T1000 (cell line): ENCODE results near the gene DCLK1.

Source experiments
- DNase-seq: peaks from one replicate; lab custom pipeline; 2025; ENCODE audit warnings: mixed read lengths; lab: John Stamatoyannopoulos, UW

The DCLK1 gene

DNA sequence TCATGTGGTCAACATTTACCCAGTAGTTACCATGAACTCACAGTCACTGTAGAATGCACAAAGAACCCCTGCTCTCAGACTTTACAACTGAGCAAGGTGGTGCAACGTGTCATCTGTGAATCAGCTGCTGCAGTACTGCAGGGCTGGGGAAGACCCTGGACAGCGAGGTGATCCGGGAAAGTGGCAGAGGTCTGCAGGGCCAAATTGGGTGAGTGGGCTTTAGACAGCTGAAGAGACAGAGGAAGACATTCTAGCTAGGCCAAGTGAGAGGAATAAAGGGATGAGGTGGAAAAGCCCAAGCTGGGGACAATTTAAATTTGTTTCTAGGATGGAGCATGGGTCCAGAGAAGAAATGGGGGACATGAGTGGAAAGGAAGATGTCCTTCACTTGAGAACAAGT is 270.5 kb downstream of the DCLK1 start:
- no peak for DNase-seq

DNA sequence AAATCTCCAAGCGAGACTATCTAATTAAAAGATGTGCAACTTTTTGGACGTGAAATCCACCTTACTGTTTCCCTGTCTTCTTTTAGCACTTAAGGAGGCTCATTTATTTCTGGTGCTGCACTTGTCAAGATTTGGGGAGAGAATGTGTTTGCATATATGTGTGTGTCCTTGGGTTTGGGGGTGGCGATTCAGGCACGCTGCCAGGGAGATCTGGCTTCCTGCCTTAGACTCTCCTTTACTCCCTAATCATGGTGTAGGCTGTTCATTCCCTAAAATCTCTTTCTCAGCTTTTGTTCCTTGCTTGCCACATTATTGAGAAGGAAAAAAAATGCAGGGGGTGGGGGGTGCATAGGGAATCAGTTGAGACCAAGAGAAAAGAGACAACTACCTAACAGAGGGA is 271.2 kb downstream of the DCLK1 start:
- no peak for DNase-seq

DNA sequence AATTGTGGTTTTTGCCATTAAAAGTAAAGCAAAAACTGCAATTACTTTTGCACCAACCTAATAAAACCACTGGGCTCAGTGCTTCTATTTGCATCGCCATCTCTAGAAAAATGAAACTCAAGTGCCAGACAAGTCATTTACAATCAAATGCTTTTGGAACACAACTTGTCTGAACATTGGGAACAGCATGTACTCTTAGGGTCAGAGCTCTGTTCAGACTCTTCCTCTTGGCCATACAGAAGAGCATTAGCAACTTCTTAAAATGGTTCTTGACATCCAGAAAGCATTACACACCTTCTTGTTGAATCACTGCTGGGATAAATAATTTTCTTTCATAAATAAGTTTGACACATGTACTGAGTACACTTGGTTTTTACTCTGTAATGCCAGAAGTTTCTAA is 272.5 kb downstream of the DCLK1 start:
- no peak for DNase-seq

DNA sequence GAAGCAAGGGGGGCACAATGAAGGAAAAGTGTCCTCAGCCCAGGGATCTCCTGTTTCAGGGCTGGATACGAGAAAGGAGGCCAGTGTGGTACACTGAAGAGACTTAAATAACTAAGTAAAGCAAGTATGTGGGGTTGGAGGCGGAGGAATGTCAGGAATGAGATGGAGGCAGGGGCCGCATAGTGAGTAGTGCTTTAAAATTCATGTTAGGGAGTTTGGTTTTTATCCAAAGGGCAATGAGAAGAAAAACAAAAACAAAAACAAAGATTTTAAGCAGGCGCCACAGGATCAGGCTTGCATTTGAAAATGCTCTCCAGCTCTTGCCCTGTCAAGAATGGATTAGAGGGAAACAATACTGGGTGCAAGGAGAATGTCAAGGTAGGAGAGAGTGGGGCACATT is 273.4 kb downstream of the DCLK1 start:
- no peak for DNase-seq

DNA sequence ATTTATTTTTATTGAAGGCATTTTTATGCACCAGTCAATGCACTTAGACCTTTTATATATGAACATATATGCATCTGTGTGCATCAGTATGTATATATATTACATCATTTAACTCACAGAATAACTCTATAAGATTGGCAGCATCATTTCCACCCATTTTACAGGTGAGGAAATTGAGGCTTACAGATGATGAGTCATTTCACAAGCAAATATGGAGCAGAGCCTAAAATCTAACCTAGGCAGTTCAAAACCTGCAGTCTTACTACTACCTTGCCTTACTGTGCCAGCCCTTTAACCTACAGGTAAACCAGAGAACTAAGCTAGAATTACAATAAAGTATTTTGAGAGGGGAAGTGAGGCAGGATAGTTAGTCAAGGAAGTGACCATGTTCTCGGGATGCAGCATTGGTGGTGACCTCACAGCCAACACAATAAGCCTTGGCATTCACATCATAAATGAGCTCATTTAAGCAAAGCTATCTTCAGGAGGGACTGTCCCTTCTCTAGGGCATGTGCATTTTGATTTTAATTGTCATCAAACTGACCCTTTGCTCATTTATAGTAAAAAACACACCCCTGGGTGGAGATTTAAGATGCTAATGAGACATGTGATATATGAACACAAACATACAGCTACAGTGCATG is 274.3 kb downstream of the DCLK1 start:
- DNase-seq: no peak

DNA sequence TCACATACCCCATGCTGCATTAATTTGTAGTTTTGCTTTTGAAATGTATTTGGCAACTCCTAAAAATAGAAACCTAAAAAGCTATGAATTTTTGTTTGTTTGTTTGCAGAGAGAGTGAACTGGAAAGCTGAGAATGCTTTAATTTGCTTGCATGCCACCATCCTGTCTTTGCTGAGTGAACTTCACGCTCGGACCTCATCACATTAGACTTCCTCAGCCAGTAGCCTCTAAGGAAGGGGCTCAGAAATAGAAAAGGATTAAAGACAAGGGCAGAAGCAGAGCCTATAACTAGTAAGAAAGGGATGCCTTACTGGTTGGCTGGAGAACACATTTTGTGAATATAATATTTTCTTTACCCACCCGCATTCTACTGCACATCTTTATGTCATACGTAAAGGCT is 275.1 kb downstream of the DCLK1 start:
- DNase-seq: no peak

DNA sequence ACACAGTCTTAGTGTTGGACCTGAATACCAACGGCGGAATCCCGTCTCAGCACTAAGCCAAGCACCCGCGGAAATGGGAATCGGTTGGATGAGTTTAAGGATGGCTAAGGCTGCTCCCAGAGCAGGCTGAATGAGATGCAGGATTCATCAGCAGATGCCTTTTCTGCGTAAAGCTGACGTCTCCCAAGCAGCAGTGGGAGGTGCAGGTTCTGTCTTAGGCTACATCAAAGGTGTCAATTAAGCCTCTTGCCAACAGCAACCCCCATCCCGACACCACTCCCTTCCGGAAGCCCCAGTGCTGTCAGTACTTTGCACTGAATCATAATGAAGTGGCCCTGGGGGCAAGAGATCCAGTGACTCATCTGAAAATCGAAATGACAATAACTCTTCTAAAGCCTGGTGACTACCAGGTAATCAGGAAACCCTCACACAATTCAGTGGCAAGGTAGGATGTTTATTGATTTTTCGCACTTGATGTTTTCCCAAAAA is 275.6 kb downstream of the DCLK1 start:
- no peak for DNase-seq

DNA sequence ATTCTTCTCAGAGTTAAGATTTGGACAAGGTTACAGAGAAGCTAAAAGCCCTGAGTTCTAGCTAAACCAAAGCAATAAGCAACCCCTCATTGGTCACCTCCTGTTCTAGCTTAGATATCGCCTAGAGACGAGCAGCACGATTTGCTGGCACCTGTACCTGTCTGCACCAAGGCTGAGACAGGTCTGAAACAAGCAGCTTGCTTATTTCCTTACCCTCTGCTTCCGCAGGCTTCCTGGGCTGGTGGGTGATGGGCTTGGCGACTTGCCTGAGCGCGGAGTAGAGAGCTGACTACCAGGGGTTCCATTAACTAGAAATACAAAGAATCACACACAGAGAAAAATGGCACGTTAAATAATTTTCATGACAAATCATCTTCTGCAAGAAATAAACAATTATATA is 276.9 kb downstream of the DCLK1 start:
- no peak for DNase-seq

DNA sequence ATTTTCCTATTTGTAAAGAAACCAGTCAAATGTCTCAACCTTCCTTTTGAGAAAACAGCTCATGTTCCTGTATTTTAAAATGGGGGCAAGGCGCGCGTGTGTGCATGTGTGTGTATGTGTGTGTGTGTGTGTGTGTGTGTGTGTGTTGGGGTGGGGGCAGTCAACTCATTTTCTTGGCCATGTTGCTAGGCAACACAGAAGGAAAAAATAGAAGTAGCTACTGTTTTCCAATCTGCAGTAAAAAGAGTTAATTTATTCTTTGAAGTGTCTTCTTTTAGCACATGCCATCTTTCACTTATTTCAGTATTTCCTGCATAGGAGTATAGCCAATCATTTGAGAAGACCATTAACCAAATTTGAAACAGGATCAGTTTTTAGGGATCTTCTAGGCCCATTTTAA is 279.3 kb downstream of the DCLK1 start:
- no peak for DNase-seq

DNA sequence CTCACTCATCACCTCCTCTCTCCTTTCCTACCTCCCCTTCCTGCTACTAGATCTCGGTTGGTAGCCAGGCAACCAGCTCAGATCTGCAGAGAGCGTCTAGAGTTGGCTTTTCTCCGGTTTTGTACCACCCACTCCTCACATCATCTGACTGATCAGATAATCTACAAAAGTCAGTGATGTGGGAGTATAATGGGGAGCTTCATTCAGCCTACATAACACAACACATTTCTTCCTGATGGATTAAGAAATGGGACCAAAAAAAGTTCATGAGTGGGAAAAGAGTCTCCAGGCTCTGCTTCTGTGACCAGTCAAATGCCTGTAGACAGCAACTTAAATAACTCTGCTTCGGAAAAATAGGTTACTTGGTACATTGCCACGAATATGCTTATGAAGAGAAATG is 279.8 kb downstream of the DCLK1 start:
- DNase-seq: no peak

DNA sequence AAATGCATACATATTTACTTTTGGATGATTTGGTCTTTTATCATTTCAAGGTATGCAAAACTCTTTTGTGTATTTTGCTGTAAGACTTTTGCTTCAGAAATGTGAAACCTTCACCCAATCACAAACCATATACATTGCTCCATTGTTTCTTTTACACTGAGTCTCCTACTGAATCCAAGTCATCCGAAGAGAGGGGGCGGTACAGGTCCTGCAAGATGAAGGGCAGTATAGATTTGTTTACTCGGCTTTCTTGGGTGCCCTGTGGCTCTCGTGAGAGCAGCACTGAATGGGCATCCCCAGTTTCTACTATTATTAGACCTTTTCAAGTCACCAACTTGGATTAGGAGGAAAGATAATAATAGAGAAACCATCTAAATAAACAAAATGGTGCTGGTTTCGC is 280.6 kb downstream of the DCLK1 start:
- no peak for DNase-seq

DNA sequence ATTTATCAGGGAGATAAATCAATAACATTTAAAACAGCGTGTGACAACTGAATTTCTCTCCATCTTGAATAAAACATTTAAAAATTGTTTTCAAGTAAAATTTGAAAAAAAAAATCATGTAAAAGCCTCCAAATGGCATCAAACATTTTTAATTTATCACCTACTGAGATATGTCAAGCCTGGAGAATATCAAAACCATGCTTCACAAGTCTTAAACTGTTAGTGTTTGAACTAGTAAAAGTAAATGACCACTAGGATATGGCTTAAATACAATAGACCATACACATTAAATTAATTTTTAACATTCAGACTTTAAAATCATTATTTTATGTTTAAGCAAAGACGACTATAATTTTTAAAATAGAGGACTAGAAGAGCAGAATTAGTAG is 281.9 kb downstream of the DCLK1 start:
- DNase-seq: no peak

DNA sequence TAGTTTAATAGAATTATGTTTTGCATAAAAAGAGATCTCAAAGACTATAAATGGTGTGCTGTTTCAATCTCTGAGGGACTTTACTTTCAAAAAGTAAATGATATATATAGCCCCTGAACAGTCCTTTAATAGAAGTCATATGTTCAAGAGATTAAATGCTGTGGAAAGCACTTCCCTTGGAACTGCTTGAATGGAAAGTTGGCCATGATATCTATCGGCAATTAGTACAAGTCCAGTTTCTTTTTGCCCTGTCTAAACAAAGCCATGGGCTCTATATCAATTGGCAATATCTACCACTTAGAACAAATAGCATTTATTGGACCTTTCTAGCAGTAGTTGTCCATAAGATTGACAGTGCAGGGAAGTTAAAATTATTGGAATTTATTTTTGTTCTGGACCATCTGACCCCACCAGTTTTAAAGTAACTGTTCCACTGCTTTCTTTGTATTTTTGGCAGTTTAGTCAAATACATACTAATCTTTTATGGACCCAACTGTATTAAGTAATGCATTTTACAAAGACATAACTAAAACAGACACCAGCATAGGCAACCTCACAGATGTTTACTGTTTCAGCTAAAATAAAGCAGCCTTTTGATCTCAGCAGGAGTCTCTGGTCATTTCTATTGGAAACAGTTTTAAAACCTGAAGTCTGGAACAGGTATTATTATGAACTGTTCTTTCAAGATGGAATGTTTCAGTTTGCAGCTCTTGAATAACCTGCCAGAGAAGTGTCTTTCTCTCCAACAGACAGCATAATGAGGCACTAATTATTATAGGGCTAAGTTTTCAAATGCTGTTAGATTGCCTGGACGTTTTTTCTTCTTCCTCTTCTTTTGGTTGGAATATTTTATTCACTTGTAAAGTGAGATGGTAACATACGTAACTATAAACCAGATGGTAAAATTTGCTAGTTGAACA is 282.6 kb downstream of the DCLK1 start:
- no peak for DNase-seq

DNA sequence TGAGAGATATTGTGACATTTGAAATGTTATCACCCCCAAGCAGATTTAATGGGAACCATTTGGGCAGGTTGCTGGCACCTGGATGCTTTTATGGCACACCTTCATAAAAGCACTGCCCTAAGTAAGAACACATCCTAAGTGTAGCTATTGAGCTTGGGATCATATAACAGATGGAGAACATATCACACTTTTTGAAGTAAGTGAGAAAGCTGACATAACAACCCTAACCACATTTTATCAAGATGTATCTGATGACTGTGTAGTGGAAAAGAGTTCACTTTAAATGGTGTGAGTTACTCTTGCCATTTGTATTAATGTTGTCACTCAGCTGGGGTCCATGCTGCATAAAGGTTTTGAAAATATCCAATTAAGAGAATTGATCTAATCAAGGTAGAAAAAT is 287.9 kb downstream of the DCLK1 start:
- no peak for DNase-seq

DNA sequence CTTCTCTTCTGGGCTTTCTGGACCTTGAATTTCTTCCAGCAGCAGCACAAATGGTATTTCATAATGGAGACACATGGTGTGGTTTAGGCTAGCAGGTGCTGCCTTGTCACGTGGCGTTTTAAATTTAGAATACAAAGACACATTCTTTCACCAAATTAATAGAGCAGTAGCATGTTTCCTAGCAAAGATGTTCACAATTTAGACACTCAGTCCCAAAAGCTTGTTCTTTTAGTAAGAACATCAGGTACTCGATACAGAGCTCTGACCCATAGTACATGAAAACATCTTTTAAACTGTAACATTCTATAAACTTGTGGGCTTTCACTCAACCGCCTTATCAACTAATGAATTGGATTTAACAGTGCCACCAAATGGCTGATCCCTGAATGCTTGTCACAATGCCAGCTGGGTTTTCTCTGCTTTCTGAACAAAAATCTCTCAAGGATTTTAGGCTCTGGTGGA is 290.1 kb downstream of the DCLK1 start:
- no peak for DNase-seq

DNA sequence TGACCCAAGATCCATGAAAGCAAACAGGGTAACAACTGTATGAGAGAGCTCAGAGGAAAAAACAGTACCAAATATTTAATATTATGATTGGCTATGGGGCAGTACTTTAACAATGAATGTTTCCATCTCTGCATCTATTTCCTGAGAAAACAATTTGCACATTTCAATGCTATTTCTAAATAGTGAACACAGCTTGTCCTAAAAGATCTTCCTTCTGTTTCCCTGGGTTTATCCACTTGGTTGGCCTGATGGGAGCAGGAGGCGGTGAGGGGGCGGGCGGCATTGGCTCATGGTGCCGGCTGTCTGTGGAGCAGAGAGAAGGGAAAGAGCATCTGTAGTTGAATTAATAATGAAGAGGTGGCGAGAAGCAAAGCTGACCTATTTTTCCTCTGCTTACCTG is 291.4 kb downstream of the DCLK1 start:
- DNase-seq: no peak

DNA sequence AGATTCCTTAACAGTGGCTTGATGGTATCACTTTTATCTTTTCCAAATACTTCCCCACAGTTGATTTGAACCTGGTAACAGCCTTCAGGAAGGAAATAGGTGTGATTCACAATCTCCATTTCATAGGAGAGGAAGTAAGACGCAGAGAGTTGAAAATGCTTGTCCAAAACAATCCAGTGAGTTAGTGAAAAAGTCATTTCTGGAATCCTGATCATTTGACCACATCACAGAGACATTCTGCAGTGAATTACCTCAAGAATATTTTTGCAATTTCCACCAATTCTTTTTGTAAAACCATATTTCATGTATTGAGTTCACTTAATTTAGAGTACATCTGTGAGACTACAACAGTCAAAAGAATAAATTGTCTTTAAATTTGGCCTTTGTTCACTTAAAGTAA is 292.8 kb downstream of the DCLK1 start:
- no peak for DNase-seq

DNA sequence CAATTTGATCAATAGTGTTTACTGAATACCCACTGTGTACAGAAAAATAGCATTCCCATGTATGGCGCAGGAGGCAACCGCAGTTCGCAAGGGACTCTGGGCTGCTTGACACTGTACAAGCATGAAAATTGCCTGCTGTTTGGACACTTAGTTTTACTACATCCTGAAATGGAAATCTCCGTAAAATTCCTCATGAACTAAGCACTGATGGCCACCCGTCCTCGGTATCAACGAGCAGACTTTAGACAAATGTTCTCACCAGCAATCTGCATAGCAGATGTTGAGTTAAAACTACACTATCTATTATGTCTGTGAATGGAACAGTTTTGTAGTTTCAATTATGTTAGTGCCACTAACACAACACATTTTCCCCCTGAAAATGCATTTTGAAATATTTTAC is 294.7 kb downstream of the DCLK1 start:
- DNase-seq: no peak

DNA sequence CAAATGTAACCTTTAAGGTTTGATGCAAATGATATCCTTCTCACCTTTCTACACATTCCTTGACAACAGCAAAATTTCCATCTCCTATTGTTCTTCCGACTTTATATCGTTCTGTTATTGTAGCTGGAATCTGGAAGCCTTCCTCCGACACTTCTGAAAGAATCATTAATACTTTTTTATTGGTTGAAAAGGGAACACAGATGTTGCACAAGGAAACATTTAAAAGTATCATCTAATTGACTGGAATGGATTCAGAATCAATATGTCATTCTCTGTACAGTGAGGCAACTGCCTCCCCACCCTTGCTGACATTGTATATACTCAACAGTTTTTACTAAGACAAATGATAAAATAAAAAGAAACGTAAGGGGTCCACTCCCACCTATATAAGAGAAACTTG is 295.2 kb downstream of the DCLK1 start:
- no peak for DNase-seq

DNA sequence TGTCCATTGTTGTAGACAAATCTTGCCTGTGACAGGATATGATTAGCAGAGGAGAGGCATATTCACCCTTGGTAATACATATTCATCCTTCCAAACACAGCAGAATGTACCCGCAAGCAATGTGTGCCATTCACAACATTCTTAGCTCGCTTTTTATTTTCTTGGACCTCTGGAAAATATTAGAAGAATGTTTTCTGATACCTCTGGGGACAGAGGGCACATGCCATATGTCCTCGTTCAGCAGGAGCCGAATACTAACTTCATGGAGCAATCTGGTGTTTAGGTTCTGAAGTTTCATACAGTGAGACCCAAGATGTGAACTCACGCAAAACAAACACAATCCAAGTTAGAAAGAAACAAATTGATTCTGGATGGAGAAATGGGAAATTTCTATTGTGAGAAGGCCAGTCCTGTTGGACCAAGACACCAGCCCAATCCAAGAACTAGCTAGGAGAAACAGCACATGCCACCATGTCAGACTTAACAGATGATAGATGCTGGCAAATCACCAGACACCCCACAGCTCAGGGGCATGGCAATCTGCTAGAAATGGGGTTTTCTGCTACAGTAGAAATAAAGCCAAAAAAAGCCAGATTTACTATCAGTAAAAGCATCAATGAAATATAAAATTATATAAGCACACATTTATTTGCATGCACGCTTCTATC is 297.4 kb downstream of the DCLK1 start:
- DNase-seq: no peak

DNA sequence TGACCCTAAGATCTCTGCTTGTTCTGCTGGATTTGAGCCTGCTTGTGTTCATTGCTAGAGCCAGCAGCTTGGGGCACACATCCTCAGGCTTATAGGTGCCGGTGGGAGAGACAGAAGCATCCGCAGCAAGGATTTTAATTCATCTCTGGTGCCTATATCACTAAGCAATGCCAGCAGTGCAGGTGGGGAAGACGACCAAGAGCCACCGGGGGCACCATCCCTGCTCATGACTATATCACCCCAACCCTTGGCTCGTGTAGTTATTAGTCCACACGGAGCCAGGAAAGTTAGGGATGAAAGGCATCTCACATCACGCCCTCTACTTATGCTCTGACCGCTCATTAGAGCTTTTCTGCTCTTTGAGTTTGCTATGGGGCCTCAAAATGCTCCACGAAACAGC is 298.2 kb downstream of the DCLK1 start:
- no peak for DNase-seq

DNA sequence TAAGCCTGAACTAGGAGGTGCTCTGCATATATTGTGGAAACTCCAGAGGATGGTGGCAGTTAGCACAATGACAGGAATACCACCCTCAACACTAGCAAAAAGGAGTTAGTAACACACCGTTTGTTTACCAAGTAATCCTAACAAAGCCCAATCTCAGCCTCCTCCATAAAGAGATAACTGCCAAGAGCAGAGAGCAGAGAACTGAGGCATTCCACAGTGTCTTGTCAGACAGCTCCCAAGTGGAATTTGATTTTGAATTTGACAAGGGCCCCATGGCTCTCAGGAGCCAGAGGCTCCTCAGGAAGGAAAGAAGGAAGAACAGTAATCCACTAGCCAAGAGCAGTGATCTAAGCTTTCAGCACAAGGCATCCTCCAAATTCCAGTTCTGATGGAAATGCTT is 298.6 kb downstream of the DCLK1 start:
- no peak for DNase-seq
